Brain microvascular endothelial cell (primary cell): ENCODE data around the gene CDC42.
"Not testable (repeated sequence)": the region's sequence is repeated elsewhere in the genome, so short reads cannot be mapped to it uniquely, and the experiment has no call there.

ENCODE experiments used
- DNase-seq: peaks from one replicate; pipeline ENCODE4 v3.0.0-alpha.2; 2020
- H3K27ac ChIP-seq: fragments of 250-450 bp; sonication (Bioruptor Pico); 2 replicates; pipeline ENCODE4 v1.5.1; 2020; ENCODE audit warnings: mild to moderate bottlenecking, moderate library complexity
- H3K27me3 ChIP-seq: fragments of 250-450 bp; sonication (Bioruptor Pico); replicated peaks from 2 replicates; pipeline ENCODE4 v1.5.1; 2020; ENCODE audit warnings: mild to moderate bottlenecking
- H3K36me3 ChIP-seq: fragments of 250-450 bp; sonication (Bioruptor Pico); replicated peaks from 2 replicates; pipeline ENCODE4 v1.5.1; 2020; ENCODE audit warnings: mild to moderate bottlenecking
- H3K4me3 ChIP-seq: 2 replicates; pipeline ENCODE4 v1.5.1; 2011; ENCODE audit warnings: low read depth, mild to moderate bottlenecking, control low read depth, low read length, moderate library complexity
- CTCF ChIP-seq: IDR thresholded peaks from 2 replicates; pipeline ENCODE4 v1.5.1; 2011; ENCODE audit warnings: low read depth, mild to moderate bottlenecking, moderate library complexity, low read length, control low read depth, inconsistent platforms; ENCODE audit errors: missing control alignments
- in situ Hi-C: cut with HindIII; loops from 2 replicates; pipeline ENCODE4 v1.10.0; 2017; ENCODE audit warnings: low sequenced_read_pairs, low pct_ligation_motif_present

CDC42 gene

GRCh38 chr1:22030057-22030456 lies 22.5 kb upstream of the CDC42 start:
- H3K27me3 ChIP-seq: no peaks in the 10 kb centered on the region
- H3K4me3 ChIP-seq: no peak overlapping the region
- no peak for DNase-seq
- H3K27ac ChIP-seq: no peak overlapping the region
- no peaks in the 10 kb centered on the region for H3K36me3 ChIP-seq
- in situ Hi-C loops: no loop called here
- TF ChIP-seq CTCF: no peak

GRCh38 chr1:22030473-22030872 lies 22.0 kb upstream of the CDC42 start:
- no peak for TF ChIP-seq CTCF
- Histone ChIP-seq H3K36me3 (no peaks in the 10 kb centered on the region), H3K4me3 (no peak overlapping the region), H3K27me3 (no peaks in the 10 kb centered on the region), H3K27ac (no peak overlapping the region)
- DNase-seq: no peak
- in situ Hi-C loops: no loop called here

GRCh38 chr1:22031214-22031962 lies 21.1 kb upstream of the CDC42 start:
- no peak overlapping the region for H3K27ac ChIP-seq
- no peaks in the 10 kb centered on the region for H3K36me3 ChIP-seq
- TF ChIP-seq CTCF: no peak
- no peak overlapping the region for H3K4me3 ChIP-seq
- no peak for DNase-seq
- in situ Hi-C loops: no loop called here
- H3K27me3 ChIP-seq: no peaks in the 10 kb centered on the region

- DNase-seq, in situ Hi-C loops, H3K36me3 ChIP-seq, H3K27ac ChIP-seq, H3K27me3 ChIP-seq, H3K4me3 ChIP-seq: not testable (repeated sequence)
These were observed 17.7 kb upstream of the CDC42 start for GRCh38 chr1:22034834-22035233.

GRCh38 chr1:22037520-22037919 lies 15.0 kb upstream of the CDC42 start:
- DNase-seq: no peak
- in situ Hi-C loops: no loop called here
- Histone ChIP-seq H3K27ac (no peak overlapping the region), H3K36me3 (no peaks in the 10 kb centered on the region), H3K4me3 (no peak overlapping the region), H3K27me3 (no peaks in the 10 kb centered on the region)
- TF ChIP-seq CTCF: no peak

- Histone ChIP-seq H3K27ac (no peak overlapping the region), H3K36me3 (no peaks in the 10 kb centered on the region), H3K4me3 (no peak overlapping the region), H3K27me3 (no peaks in the 10 kb centered on the region)
- no peak for DNase-seq
- in situ Hi-C loops: no loop called here
- no peak for TF ChIP-seq CTCF
These were observed 14.5 kb upstream of the CDC42 start for GRCh38 chr1:22038036-22038435.
